T-helper 2 cell treated with Interferon-gamma antibody and Interleukin-4, amounts not matched to agents 5 μg/mL and 100 μg/mL, for 36 hours (primary cell): ENCODE measurements around the gene CDC25B.
A peak's percentile ranks its signal among the peaks of the same experiment; 100 is the strongest.

Source experiments
- DNase-seq: peaks from one replicate; pipeline ENCODE4 v3.0.0; 2021; ENCODE audit warnings: low spot score
- H3K27ac Mint-ChIP-seq: one replicate; pipeline ENCODE4 v1.8.0; 2021; ENCODE audit warnings: mild to moderate bottlenecking, mixed read lengths
- H3K27me3 Mint-ChIP-seq: one replicate; pipeline ENCODE4 v1.8.0; 2021; ENCODE audit warnings: low read depth, mixed read lengths
- H3K36me3 Mint-ChIP-seq: one replicate; pipeline ENCODE4 v1.8.0; 2021; ENCODE audit warnings: low read depth, mixed read lengths
- H3K4me1 Mint-ChIP-seq: one replicate; pipeline ENCODE4 v1.8.0; 2021; ENCODE audit warnings: low read depth, mixed read lengths
- H3K4me3 Mint-ChIP-seq: one replicate; pipeline ENCODE4 v1.8.0; 2022; ENCODE audit warnings: mild to moderate bottlenecking, moderate library complexity, mixed read lengths
- H3K9me3 Mint-ChIP-seq: one replicate; pipeline ENCODE4 v1.8.0; 2021; ENCODE audit warnings: mixed read lengths

The CDC25B gene

DNA sequence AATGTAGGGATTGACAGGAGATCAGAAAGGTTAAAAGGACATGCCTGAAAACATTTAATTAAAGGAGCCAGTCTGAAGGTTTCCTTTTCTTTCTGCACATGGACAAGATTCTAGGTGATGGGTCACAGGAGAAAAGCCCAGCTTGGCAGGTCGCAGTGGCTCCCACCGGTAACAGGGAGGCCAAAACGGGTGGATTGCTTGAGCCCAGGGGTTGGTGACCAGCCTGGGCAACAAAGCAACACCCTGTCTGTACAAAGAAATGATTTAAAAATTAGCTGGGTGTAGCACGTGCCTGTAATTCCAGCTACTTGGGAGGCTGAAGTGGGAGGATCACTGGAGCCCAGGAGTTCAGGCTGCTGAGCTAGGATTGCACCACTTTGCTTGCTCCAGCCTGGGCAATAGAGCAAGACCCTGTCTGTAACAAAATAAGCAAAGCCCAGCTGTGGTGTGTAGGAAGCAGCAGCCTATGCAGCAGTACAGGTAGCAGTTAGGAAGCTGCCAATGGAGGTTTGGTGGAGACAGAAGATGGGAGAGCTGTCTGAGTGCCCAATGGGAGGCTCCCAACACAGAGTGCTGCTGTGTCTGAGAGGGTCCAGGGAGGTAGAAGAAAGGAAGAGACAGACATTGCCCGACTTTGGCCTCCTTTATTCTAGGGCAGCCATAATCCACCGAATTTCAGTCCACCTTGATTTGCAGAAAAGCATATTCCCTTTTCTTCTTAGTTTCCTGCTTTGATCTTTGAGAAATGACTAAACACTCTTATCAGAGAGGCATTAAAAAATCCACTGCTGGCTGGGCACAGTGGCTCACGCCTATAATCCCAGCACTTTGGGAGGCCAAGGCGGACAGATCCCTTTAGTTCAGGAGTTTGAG lies 17.1 kb downstream of the CDC25B start:
- Mint-ChIP-seq H3K9me3 (no peaks in the 10 kb centered on the region), H3K36me3 (peaks cover 21% of the 10 kb centered on the region), H3K4me1 (peaks cover 57% of the 10 kb centered on the region), H3K4me3 (peak overlapping the region; percentile 37), H3K27ac (peak overlapping the region; percentile 70), H3K27me3 (no peaks in the 10 kb centered on the region)
- DNase-seq = no peak

DNA sequence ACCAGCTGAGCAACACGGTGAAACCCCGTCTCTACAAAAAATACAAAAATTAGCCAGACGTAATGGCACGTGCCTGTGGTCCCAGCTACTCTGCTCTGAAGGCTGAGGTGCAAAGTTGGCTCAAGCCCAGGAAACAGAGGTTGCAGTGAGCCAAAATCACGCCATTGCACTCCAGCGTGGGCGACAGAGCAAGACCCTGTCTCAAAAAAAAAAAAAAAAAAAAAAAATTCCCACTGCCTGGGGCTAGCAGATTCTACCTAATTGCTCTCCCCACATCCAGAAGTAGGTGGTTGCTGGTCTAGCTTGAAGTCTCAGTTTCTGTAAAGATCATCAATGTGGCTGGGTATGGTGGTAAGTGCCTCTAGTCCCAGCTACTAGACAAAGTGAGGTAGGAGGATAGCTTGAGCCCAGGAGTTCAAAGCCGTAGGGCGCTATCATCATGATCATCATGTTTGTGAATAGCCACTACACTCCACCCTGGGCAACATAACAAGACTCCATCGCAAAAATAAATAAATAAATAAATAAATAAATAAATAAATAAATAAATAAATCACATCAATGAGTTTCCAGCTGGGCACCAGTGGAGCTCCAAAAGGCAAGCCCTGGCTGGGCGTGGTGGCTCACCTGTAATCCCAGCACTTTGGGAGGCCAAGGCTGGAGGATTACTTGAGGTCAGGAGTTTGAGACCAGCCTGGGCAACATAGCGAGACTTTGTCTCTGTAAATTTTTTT lies 17.9 kb downstream of the CDC25B start:
- peaks cover 62% of the 10 kb centered on the region for H3K4me1 Mint-ChIP-seq
- no peaks in the 10 kb centered on the region for H3K9me3 Mint-ChIP-seq
- H3K36me3 Mint-ChIP-seq = peaks cover 20% of the 10 kb centered on the region
- peak overlapping the region; percentile 70 for H3K27ac Mint-ChIP-seq
- no peak for DNase-seq
- no peak overlapping the region for H3K4me3 Mint-ChIP-seq
- no peaks in the 10 kb centered on the region for H3K27me3 Mint-ChIP-seq

DNA sequence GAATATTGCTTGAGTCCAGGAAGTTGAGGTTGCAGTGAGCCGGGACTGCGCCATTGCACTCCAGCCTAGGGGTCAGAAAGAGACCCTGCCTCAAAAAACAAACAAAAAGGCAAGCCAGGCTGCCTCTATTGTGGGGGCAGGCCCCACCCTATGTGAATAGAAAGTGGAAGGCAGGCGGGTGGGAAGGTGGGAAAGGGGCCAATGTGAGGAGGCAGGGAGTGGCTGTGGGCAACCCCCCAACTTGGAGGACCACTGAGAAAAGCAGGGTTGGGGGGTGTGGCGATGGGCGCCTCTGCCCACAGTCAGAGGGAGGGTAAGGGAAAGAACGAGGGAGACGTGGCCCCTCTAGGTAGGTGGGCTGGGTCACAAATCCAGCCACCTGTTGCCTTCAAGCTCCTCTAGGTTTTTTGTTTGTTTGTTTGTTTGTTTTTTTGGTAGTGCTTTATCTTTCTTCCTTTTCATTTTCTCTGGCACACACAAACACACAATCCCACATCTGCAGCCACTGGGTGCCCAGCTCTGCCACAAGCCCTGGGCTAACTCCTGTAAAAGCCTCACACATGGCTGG lies 18.9 kb downstream of the CDC25B start:
- Mint-ChIP-seq H3K4me3 (peak overlapping the region; percentile 86), H3K36me3 (peaks cover 19% of the 10 kb centered on the region), H3K9me3 (no peaks in the 10 kb centered on the region), H3K4me1 (peaks cover 69% of the 10 kb centered on the region), H3K27ac (peak overlapping the region; percentile 94), H3K27me3 (no peaks in the 10 kb centered on the region)
- no peak for DNase-seq

DNA sequence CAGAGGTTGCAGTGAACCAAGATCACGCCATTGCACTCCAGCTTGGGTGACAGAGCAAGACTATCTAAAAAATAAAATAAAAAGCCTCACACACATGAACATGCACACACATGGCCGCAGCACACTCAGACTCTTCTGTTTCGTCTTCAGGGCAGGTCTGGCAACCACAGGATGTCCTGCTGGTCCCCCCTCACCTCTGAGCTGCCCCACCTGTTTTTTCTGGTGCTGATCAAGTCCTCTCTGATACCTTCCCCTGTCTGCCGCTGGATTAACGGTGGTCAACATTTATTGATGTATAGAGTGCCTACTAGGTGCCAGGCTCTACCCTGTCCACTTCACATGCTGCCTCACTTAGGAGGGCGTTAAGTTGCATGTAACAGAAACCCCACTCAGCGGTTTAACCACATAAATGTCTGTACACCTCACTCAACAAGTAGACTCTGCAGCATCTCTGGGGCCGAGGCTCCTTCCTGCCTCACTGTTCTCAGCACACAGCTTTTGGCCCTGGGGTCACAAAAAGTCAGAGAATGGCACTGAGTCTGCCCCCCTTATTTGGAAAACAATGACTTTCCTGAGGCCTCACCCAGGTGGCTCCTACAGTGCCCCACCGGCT lies 19.7 kb downstream of the CDC25B start:
- DNase-seq = no peak
- Mint-ChIP-seq H3K4me3 (peak overlapping the region; percentile 86), H3K27ac (peak overlapping the region; percentile 94), H3K36me3 (peaks cover 15% of the 10 kb centered on the region), H3K27me3 (no peaks in the 10 kb centered on the region), H3K4me1 (peaks cover 65% of the 10 kb centered on the region), H3K9me3 (no peaks in the 10 kb centered on the region)

DNA sequence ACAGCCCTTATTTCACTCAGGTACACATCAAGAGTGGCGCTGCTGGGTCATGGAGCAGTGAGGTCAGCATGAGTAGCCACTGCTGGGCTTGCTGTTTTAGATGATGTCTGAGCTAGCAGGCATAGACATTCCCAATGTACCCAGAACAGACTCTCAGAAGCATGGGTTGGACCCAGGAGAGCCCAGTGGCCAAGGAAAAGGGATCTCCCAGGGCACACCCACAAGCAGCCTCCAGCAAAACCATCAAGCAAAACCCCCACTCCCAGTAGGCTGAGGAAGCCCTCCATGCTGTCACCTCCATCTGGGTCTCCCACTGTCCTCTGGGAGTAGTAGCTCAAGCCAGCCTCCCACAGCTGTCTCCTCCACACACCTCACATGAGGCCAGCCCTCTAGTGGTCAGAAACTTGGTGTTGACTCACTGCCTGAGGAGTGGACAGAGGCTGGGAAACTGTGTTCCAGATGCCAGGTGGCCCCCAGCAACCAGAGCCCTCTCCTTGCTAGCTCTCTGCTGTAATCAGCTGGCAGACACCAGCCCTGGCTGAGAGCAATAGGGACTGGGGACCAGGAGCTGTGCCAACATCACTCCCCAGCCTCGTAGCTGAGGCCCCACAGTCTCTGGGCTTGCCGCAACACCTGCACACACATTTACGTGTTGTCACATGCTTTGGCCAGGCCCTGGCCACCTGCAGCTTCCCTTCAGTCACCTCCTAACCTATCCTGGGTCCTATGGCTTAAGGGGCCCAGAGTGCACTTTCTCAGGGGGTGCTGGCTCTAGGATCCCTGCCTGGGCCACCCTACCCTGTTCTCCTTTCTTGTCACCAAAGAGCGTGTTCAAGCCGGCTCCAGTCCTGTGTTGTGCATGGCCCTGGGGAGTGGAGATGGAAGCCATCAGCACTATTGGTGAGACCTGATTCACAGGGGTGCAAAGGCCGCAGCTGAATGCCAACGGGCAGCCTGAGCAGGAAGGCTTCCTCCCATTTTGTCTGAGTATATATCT lies 22.3 kb downstream of the CDC25B start:
- Mint-ChIP-seq H3K27ac (peak overlapping the region; percentile 77), H3K36me3 (peaks cover 8% of the 10 kb centered on the region), H3K27me3 (no peaks in the 10 kb centered on the region), H3K4me1 (peaks cover 49% of the 10 kb centered on the region), H3K4me3 (peak overlapping the region; percentile 46), H3K9me3 (no peaks in the 10 kb centered on the region)
- DNase-seq = no peak

DNA sequence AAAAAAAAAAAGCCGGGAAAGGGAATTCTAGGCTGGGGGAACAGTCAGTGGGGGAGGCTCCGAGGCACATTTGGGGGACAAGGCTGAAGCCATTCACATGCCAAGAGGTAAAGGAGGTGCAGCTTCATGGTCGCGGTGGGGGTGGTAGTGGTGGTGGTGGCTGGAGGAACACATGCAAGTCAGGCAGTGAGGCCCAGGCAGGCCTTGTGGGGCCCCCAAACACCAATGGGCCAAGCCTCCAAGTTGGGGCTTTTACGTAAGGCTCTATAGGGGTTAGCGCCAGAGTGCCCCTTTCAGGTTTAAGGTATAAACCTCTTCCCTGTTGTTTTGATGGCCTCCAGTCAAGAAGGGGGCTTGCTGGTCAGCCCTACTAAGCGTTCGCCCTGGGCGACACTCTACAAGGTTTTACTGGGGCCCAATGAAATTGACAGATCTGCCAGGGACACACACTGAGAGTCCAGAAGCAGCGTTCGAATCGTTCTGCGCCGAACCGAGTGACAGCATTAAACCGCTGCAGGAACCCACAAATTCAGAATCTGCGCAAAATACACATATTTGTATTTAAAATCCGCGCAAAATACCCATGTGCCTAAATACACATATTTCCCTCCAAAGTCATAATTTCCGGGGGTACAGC lies 23.4 kb downstream of the CDC25B start:
- H3K36me3 Mint-ChIP-seq = peaks cover 11% of the 10 kb centered on the region
- no peaks in the 10 kb centered on the region for H3K27me3 Mint-ChIP-seq
- peak overlapping the region; percentile 78 for H3K4me3 Mint-ChIP-seq
- no peak for DNase-seq
- H3K27ac Mint-ChIP-seq = peak overlapping the region; percentile 86
- H3K4me1 Mint-ChIP-seq = peaks cover 45% of the 10 kb centered on the region
- H3K9me3 Mint-ChIP-seq = no peaks in the 10 kb centered on the region

DNA sequence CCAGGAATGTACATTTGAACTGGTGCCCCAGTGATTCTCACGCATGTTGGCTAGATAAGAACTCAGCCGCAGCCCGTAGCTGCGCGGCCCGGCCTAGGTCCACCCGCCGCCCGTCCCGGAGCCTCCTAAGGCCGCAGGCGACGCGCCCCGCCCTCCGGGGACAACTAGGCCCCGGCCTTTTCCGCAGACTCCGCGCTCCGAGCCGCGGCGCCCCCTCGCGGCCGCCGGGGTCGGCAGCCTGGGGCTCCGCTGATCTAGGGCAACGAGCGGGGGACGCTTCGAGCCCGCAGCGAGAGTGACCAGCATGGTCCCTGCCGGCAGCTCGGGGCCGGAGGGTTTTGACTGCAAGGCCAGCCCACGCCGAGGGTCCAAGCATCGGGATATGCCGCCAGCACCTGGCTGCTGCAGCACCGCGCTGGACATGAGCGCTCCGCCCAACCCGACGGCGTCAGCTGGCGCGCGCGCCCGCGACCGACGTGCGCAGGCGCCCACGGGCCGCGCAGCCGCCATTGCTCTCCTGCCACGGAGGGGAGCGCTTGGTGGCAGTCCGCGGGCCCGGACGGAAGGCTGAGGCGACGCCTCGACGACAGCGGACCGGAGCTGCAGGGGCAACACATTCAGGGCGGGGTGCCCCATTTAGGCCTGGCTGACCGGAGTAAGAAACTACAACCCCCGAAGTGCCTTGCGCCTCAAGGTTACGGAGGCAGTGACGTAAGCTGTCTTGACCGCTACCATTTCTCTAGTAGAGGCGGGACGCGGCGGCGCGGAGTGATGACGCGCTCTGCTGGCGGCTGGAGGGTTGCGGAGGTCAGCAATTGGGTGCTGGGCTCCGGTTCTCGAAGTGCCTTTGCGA lies 24.2 kb downstream of the CDC25B start, which contains the start of gene AP5S1:
AP5S1 (plus strand) TSS at position 500 of the 853 bp plus-strand sequence. CDS start 1,571 bp downstream, outside the sequence.
- DNase-seq = peak; percentile 96
- Mint-ChIP-seq H3K4me1 (peaks cover 41% of the 10 kb centered on the region), H3K36me3 (peaks cover 10% of the 10 kb centered on the region), H3K27me3 (no peaks in the 10 kb centered on the region), H3K4me3 (peak within 1 kb of the TSS; percentile 86), H3K27ac (peak within 1 kb of the TSS; percentile 92), H3K9me3 (no peaks in the 10 kb centered on the region)

DNA sequence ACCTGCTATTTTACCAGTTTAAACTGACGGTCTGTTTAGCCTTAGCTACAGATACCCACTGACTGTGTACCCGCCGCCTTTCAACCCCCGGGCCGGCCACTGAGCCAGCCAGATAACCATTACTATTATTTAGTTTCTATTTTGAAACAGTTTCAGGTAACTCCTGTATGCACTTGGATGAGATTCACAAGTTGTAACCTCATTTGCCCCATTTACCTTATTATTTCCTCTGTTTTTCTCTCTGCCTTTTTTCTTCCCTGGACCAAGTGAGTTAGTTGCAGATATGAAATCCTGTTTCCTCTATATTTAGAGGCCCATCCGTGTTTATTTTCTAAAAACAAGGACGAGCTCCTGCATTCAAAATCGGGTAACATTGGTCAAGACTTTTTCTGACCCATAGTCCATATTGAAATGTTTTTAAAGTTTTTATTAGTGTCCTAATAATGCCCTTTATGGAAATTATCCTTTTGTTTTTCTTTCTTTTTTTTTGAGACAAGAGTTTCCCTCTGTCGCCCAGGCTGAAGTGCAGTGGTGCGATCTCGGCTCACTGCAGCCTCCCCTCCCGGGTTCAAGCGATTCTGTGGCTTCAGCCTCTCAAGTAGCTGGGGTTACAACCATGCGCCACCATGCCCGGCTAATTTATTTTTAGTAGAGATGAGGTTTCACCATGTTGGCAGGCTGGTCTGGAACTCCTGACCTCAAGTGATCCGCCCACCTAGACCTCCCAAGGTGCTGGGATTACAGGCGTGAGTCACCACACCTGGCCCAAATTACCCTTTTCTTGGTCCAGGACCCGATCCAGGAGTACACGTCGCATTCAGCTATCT lies 25.0 kb downstream of the CDC25B start:
- H3K4me1 Mint-ChIP-seq = peaks cover 34% of the 10 kb centered on the region
- H3K27ac Mint-ChIP-seq = peak overlapping the region; percentile 92
- H3K9me3 Mint-ChIP-seq = no peaks in the 10 kb centered on the region
- DNase-seq = no peak
- peak overlapping the region; percentile 86 for H3K4me3 Mint-ChIP-seq
- peaks cover 9% of the 10 kb centered on the region for H3K36me3 Mint-ChIP-seq
- H3K27me3 Mint-ChIP-seq = no peaks in the 10 kb centered on the region

DNA sequence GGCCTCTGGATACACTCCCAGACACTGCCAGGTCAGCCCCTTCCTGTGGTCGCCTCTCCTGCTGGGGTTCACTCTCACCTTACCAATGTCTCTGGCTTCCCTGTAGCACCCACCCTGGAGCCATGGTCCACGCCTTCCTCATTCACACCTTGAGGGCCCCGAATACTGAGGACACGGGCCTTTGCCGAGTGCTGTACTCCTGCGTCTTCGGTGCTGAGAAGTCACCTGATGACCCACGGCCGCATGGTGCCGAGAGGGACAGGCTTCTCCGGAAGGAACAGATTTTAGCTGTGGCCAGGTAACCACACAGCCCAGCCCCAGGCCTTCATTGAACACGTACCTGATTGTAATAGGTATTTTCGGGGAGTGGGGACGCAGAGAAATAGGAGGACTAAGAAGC lies 25.9 kb downstream of the CDC25B start:
- Mint-ChIP-seq H3K9me3 (no peaks in the 10 kb centered on the region), H3K4me1 (peaks cover 27% of the 10 kb centered on the region), H3K4me3 (peak overlapping the region; percentile 86), H3K36me3 (peaks cover 9% of the 10 kb centered on the region), H3K27me3 (no peaks in the 10 kb centered on the region), H3K27ac (peak overlapping the region; percentile 92)
- no peak for DNase-seq

DNA sequence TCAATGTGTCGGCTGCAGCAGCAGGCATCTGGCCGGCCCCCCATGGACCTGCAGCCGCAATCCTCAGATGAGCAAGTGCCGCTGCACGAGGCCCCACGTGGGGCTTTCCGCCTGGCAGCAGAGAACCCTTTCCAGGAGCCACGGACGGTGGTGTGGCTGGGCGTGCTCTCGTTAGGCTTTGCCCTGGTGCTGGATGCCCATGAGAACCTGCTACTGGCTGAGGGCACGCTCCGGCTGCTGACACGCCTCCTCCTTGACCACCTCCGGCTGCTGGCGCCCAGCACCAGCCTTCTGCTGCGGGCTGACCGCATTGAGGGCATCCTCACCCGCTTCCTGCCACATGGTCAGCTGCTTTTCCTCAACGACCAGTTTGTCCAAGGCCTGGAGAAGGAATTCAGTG lies 27.8 kb downstream of the CDC25B start:
- Mint-ChIP-seq H3K27me3 (no peaks in the 10 kb centered on the region), H3K27ac (no peak overlapping the region), H3K4me1 (peaks cover 17% of the 10 kb centered on the region), H3K4me3 (no peak overlapping the region), H3K36me3 (peaks cover 9% of the 10 kb centered on the region), H3K9me3 (no peaks in the 10 kb centered on the region)
- no peak for DNase-seq

DNA sequence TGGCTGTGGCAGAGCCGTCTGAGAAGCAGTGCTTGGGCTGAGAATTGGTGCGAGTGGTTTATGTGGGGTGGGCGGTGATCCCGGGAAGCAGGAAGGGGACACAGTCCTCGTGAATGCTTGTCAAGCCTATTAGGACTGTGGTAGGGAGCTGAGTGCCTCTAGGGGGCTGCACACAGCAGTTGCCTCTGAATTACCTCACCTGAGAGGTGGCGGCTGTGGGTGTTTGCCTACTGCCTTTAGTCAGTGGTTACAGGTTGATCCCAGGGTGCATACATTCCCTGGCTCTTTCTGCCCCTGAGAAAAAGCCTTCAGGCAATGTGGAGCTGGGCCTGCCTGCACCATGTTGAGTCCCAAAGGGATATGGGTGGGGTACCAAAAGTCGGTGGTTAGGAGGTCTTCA lies 29.4 kb downstream of the CDC25B start:
- H3K36me3 Mint-ChIP-seq = peaks cover 13% of the 10 kb centered on the region
- H3K27me3 Mint-ChIP-seq = no peaks in the 10 kb centered on the region
- peaks cover 7% of the 10 kb centered on the region for H3K4me1 Mint-ChIP-seq
- no peak overlapping the region for H3K27ac Mint-ChIP-seq
- no peaks in the 10 kb centered on the region for H3K9me3 Mint-ChIP-seq
- DNase-seq = no peak
- no peak overlapping the region for H3K4me3 Mint-ChIP-seq
